ENCODE data around the gene PACRG. TPM values are rescaled to one million over a fixed set of nuclear protein-coding genes. Genes with fewer than 3 reads are reported as not detected.
A peak's percentile ranks its signal among the peaks of the same experiment; 100 is the strongest.

The PACRG gene
- total RNA-seq, 1 donor from 2014 or later = 1.1 TPM

DNA sequence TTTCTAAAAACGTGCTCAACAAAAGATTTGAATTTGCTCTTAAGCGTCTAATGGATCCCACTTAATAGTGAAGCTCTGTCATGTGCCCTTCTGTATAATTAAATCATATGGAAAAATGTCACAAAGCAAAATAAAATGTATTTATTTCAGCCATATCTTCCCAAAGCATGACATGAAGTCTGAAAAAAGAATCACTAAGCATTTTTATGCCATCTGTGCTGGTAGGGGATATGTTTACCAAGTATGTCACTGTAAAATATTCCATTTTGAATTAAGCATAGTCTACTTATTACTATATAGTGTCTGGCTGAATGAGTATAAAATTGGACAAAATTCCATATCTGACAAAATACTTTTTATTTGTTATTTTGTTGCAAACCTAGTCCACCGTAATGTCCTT lies 438.7 kb downstream of the PACRG start:
- Mint-ChIP-seq H3K27ac (ENCODE audit: unreplicated experiment) (no peak overlapping the region), H3K36me3 (ENCODE audit: low read depth) (no peaks in the 10 kb centered on the region), H3K4me1 (ENCODE audit: low read depth) (no peaks in the 10 kb centered on the region), H3K27me3 (ENCODE audit: low read depth) (no peaks in the 10 kb centered on the region), H3K9me3 (ENCODE audit: low read depth) (no peaks in the 10 kb centered on the region), H3K4me3 (ENCODE audit: unreplicated experiment) (no peak overlapping the region)
- TF ChIP-seq, protein P1, sequence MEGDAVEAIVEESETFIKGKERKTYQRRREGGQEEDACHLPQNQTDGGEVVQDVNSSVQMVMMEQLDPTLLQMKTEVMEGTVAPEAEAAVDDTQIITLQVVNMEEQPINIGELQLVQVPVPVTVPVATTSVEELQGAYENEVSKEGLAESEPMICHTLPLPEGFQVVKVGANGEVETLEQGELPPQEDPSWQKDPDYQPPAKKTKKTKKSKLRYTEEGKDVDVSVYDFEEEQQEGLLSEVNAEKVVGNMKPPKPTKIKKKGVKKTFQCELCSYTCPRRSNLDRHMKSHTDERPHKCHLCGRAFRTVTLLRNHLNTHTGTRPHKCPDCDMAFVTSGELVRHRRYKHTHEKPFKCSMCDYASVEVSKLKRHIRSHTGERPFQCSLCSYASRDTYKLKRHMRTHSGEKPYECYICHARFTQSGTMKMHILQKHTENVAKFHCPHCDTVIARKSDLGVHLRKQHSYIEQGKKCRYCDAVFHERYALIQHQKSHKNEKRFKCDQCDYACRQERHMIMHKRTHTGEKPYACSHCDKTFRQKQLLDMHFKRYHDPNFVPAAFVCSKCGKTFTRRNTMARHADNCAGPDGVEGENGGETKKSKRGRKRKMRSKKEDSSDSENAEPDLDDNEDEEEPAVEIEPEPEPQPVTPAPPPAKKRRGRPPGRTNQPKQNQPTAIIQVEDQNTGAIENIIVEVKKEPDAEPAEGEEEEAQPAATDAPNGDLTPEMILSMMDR (IDR thresholded peaks at IDR 0.05) = no peak
- no peak for DNase-seq (ENCODE audit: low spot score)

DNA sequence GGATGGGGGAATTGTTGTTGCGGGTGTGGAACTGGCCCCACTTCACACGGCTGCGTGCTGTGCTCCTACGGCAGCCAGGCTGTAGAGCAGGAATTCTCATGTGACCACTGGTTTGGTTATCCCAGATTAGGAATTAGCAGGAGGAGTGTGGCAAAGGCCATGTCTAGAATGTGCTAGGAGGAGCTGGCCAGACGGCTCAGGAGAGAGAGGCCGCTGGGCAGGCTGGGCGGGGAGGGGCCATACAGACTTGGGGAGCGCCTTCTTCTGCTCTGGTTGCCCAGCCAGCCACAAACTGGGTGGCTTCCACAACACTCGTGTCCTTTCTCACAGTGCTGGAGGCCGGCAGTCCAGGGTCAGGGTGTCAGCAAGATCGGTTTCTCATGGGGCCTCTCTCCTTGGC lies 441.7 kb downstream of the PACRG start:
- Mint-ChIP-seq H3K4me1 (ENCODE audit: low read depth) (no peaks in the 10 kb centered on the region), H3K9me3 (ENCODE audit: low read depth) (no peaks in the 10 kb centered on the region), H3K27me3 (ENCODE audit: low read depth) (no peaks in the 10 kb centered on the region), H3K27ac (ENCODE audit: unreplicated experiment) (no peak overlapping the region), H3K4me3 (ENCODE audit: unreplicated experiment) (no peak overlapping the region), H3K36me3 (ENCODE audit: low read depth) (no peaks in the 10 kb centered on the region)
- TF ChIP-seq, protein P1 (IDR thresholded peaks at IDR 0.05) = no peak
- no peak for DNase-seq (ENCODE audit: low spot score)

- H3K27me3 Mint-ChIP-seq (ENCODE audit: low read depth) = no peaks in the 10 kb centered on the region
- TF ChIP-seq, protein P1 (IDR thresholded peaks at IDR 0.05) = peak; percentile 80
- H3K4me1 Mint-ChIP-seq (ENCODE audit: low read depth) = no peaks in the 10 kb centered on the region
- DNase-seq (ENCODE audit: low spot score) = no peak
- no peak overlapping the region for H3K4me3 Mint-ChIP-seq (ENCODE audit: unreplicated experiment)
- no peaks in the 10 kb centered on the region for H3K9me3 Mint-ChIP-seq (ENCODE audit: low read depth)
- H3K36me3 Mint-ChIP-seq (ENCODE audit: low read depth) = no peaks in the 10 kb centered on the region
- H3K27ac Mint-ChIP-seq (ENCODE audit: unreplicated experiment) = no peak overlapping the region
Measured at GRCh38 chr6:163170294-163170883, 442.6 kb downstream of the PACRG start.

GRCh38 chr6:163173741-163174140 lies 446.0 kb downstream of the PACRG start:
- Mint-ChIP-seq H3K9me3 (ENCODE audit: low read depth) (no peaks in the 10 kb centered on the region), H3K27me3 (ENCODE audit: low read depth) (no peaks in the 10 kb centered on the region), H3K4me1 (ENCODE audit: low read depth) (no peaks in the 10 kb centered on the region), H3K4me3 (ENCODE audit: unreplicated experiment) (no peak overlapping the region), H3K27ac (ENCODE audit: unreplicated experiment) (no peak overlapping the region), H3K36me3 (ENCODE audit: low read depth) (no peaks in the 10 kb centered on the region)
- TF ChIP-seq, protein P1 (IDR thresholded peaks at IDR 0.05) = no peak
- DNase-seq (ENCODE audit: low spot score) = no peak

GRCh38 chr6:163175301-163175700 lies 447.5 kb downstream of the PACRG start:
- Mint-ChIP-seq H3K4me1 (ENCODE audit: low read depth) (no peaks in the 10 kb centered on the region), H3K36me3 (ENCODE audit: low read depth) (no peaks in the 10 kb centered on the region), H3K4me3 (ENCODE audit: unreplicated experiment) (no peak overlapping the region), H3K27ac (ENCODE audit: unreplicated experiment) (no peak overlapping the region), H3K9me3 (ENCODE audit: low read depth) (no peaks in the 10 kb centered on the region), H3K27me3 (ENCODE audit: low read depth) (no peaks in the 10 kb centered on the region)
- TF ChIP-seq, protein P1 (IDR thresholded peaks at IDR 0.05) = no peak
- no peak for DNase-seq (ENCODE audit: low spot score)
